ACHN (cell line): ENCODE results near the gene GAREM2.
"Not testable (repeated sequence)": the region's sequence is repeated elsewhere in the genome, so short reads cannot be mapped to it uniquely, and the experiment has no call there.

Experiments used
- DNase-seq: peaks from one replicate; pipeline ENCODE4 v3.0.0-alpha.2; 2015
- in situ Hi-C: cut with HindIII; loops from 2 replicates; pipeline ENCODE4 v1.10.0; 2017; ENCODE audit warnings: low sequenced_read_pairs, low pct_ligation_motif_present, low pct_unique_long_range_greater_than_20kb

GAREM2 gene

GRCh38 chr2:26166541-26166940 lies 6.3 kb upstream of the GAREM2 start:
- DNase-seq, in situ Hi-C loops: not testable (repeated sequence)

- no peak for DNase-seq
- in situ Hi-C loops = no loop called here
Observed at GRCh38 chr2:26168785-26169184, 4.1 kb upstream of the GAREM2 start.

GRCh38 chr2:26169226-26169625 lies 3.7 kb upstream of the GAREM2 start:
- DNase-seq = no peak
- in situ Hi-C loops = no loop called here

- no peak for DNase-seq
- in situ Hi-C loops = no loop called here
Observed at GRCh38 chr2:26169681-26170414, 3.0 kb upstream of the GAREM2 start.

GRCh38 chr2:26170795-26171194 lies 2.1 kb upstream of the GAREM2 start:
- in situ Hi-C loops = no loop called here
- DNase-seq = no peak

GRCh38 chr2:26172189-26172870 lies 558 bp upstream of the GAREM2 start:
- in situ Hi-C loops = no loop called here
- DNase-seq = no peak

- in situ Hi-C loops = no loop called here
- DNase-seq = no peak
Observed at GRCh38 chr2:26173776-26174482, 1.0 kb downstream of the GAREM2 start.

- DNase-seq = no peak
- in situ Hi-C loops = no loop called here
Observed at GRCh38 chr2:26174691-26175465, 2.0 kb downstream of the GAREM2 start.

GRCh38 chr2:26175466-26176278 lies 2.8 kb downstream of the GAREM2 start:
- no peak for DNase-seq
- in situ Hi-C loops = no loop called here

GRCh38 chr2:26176279-26176615 lies 3.4 kb downstream of the GAREM2 start:
- DNase-seq = no peak
- in situ Hi-C loops = no loop called here

- DNase-seq = no peak
- in situ Hi-C loops = no loop called here
Observed at GRCh38 chr2:26177122-26177521, 4.2 kb downstream of the GAREM2 start.

GRCh38 chr2:26178246-26178645 lies 5.4 kb downstream of the GAREM2 start:
- in situ Hi-C loops = no loop called here
- no peak for DNase-seq

- peak; percentile 39 for DNase-seq
- in situ Hi-C loops = no loop called here
Observed at GRCh38 chr2:26178746-26179436, 6.0 kb downstream of the GAREM2 start.

GRCh38 chr2:26179446-26179913 lies 6.6 kb downstream of the GAREM2 start:
- no peak for DNase-seq
- in situ Hi-C loops = no loop called here

GRCh38 chr2:26182441-26182840 lies 9.6 kb downstream of the GAREM2 start:
- DNase-seq = no peak
- in situ Hi-C loops = no loop called here

GRCh38 chr2:26182887-26183630 lies 10.2 kb downstream of the GAREM2 start:
- no peak for DNase-seq
- in situ Hi-C loops = no loop called here

- no peak for DNase-seq
- in situ Hi-C loops = no loop called here
Observed at GRCh38 chr2:26184121-26184520, 11.2 kb downstream of the GAREM2 start.
